ENCODE data around the gene FXYD6.

The FXYD6 gene

GRCh38 chr11:117872975-117873827, 3.3 kb downstream of the FXYD6 start:
- Histone ChIP-seq H3K27ac (replicated peaks) (no peak overlapping the region), H3K4me3 (replicated peaks; ENCODE audit: insufficient read depth, low read length) (no peak overlapping the region), H3K27me3 (ENCODE audit: insufficient read depth, poor library complexity, severe bottlenecking) (peaks cover 54% of the 10 kb centered on the region)
- no peak for DNase-seq (ENCODE audit: low read depth in 1 of 2, low spot score in 1 of 2)
- TF ChIP-seq GABPA (IDR thresholded peaks at IDR 0.05; ENCODE audit: low read depth), result no peak
- no peak for TF ChIP-seq REST (IDR thresholded peaks at IDR 0.05; ENCODE audit: insufficient replicate concordance, low read depth)
- TF ChIP-seq CTCF (IDR thresholded peaks at IDR 0.05; ENCODE audit: insufficient read depth, low read length), result no peak
- no peak for TF ChIP-seq SPI1 (IDR thresholded peaks at IDR 0.05; ENCODE audit: borderline replicate concordance, low read depth)
- no peak for TF ChIP-seq POLR2AphosphoS5 (IDR thresholded peaks at IDR 0.05; ENCODE audit: low read depth)

GRCh38 chr11:117872420-117872961, 4.0 kb downstream of the FXYD6 start:
- no peak for TF ChIP-seq CTCF (IDR thresholded peaks at IDR 0.05; ENCODE audit: insufficient read depth, low read length)
- no peak for TF ChIP-seq SPI1 (IDR thresholded peaks at IDR 0.05; ENCODE audit: borderline replicate concordance, low read depth)
- TF ChIP-seq POLR2AphosphoS5 (IDR thresholded peaks at IDR 0.05; ENCODE audit: low read depth), result no peak
- Histone ChIP-seq H3K27ac (replicated peaks) (no peak overlapping the region), H3K4me3 (replicated peaks; ENCODE audit: insufficient read depth, low read length) (no peak overlapping the region), H3K27me3 (ENCODE audit: insufficient read depth, poor library complexity, severe bottlenecking) (peaks cover 49% of the 10 kb centered on the region)
- DNase-seq (ENCODE audit: low read depth in 1 of 2, low spot score in 1 of 2), result no peak

GRCh38 chr11:117871784-117872183, 4.7 kb downstream of the FXYD6 start:
- TF ChIP-seq REST (IDR thresholded peaks at IDR 0.05; ENCODE audit: insufficient replicate concordance, low read depth), result no peak
- TF ChIP-seq CTCF (IDR thresholded peaks at IDR 0.05; ENCODE audit: insufficient read depth, low read length), result no peak
- no peak for TF ChIP-seq GABPA (IDR thresholded peaks at IDR 0.05; ENCODE audit: low read depth)
- no peak for TF ChIP-seq SPI1 (IDR thresholded peaks at IDR 0.05; ENCODE audit: borderline replicate concordance, low read depth)
- TF ChIP-seq POLR2AphosphoS5 (IDR thresholded peaks at IDR 0.05; ENCODE audit: low read depth), result no peak
- Histone ChIP-seq H3K27me3 (ENCODE audit: insufficient read depth, poor library complexity, severe bottlenecking) (peaks cover 42% of the 10 kb centered on the region), H3K27ac (replicated peaks) (no peak overlapping the region), H3K4me3 (replicated peaks; ENCODE audit: insufficient read depth, low read length) (no peak overlapping the region)
- no peak for DNase-seq (ENCODE audit: low read depth in 1 of 2, low spot score in 1 of 2)
